ENCODE data around the gene GATAD2A.
"Not testable (repeated sequence)": the region's sequence is repeated elsewhere in the genome, so short reads cannot be mapped to it uniquely, and the experiment has no call there.

Gene GATAD2A

GRCh38 chr19:19470579-19470978 lies 65.1 kb downstream of the GATAD2A start:
- TF ChIP-seq POLR2A (IDR thresholded peaks at IDR 0.05; ENCODE audit: extremely low read depth, insufficient read length) (no peak), MYC (IDR thresholded peaks at IDR 0.05; ENCODE audit: low read depth, low read length) (no peak)
- TF ChIP-seq, protein P1, sequence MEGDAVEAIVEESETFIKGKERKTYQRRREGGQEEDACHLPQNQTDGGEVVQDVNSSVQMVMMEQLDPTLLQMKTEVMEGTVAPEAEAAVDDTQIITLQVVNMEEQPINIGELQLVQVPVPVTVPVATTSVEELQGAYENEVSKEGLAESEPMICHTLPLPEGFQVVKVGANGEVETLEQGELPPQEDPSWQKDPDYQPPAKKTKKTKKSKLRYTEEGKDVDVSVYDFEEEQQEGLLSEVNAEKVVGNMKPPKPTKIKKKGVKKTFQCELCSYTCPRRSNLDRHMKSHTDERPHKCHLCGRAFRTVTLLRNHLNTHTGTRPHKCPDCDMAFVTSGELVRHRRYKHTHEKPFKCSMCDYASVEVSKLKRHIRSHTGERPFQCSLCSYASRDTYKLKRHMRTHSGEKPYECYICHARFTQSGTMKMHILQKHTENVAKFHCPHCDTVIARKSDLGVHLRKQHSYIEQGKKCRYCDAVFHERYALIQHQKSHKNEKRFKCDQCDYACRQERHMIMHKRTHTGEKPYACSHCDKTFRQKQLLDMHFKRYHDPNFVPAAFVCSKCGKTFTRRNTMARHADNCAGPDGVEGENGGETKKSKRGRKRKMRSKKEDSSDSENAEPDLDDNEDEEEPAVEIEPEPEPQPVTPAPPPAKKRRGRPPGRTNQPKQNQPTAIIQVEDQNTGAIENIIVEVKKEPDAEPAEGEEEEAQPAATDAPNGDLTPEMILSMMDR (IDR thresholded peaks at IDR 0.05; ENCODE audit: low read depth, low read length): no peak
- TF ChIP-seq, protein P2, sequence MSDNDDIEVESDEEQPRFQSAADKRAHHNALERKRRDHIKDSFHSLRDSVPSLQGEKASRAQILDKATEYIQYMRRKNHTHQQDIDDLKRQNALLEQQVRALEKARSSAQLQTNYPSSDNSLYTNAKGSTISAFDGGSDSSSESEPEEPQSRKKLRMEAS (IDR thresholded peaks at IDR 0.05; ENCODE audit: low read depth, low read length): no peak
- H3K4me3 ChIP-seq (ENCODE audit: low read depth, low read length): no peak overlapping the region
- no peak for DNase-seq (ENCODE audit: low read depth)

DNA sequence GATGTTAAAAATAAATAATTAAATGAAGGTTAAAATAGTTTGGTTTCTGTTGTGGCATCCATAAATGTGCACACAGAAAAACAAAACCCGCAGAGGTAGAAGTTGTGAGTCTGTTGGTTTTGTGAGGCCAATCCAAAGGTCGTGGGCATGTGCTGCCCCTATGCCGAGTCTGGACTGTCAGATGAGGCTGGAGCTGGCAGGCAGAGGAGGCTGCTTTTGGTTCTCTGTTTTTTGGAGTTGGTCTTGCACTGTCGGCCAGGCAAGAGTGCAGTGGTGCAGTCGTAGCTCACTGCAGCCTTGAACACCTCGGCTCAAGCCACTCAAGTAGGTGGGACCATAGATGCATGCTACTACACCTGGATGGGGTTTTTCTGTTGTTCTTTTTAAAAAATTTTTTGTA lies 66.2 kb downstream of the GATAD2A start:
- TF ChIP-seq, protein P1 (IDR thresholded peaks at IDR 0.05; ENCODE audit: low read depth, low read length): no peak
- TF ChIP-seq MYC (IDR thresholded peaks at IDR 0.05; ENCODE audit: low read depth, low read length) (no peak), POLR2A (IDR thresholded peaks at IDR 0.05; ENCODE audit: extremely low read depth, insufficient read length) (no peak)
- TF ChIP-seq, protein P2 (IDR thresholded peaks at IDR 0.05; ENCODE audit: low read depth, low read length): no peak
- no peak for DNase-seq (ENCODE audit: low read depth)
- no peak overlapping the region for H3K4me3 ChIP-seq (ENCODE audit: low read depth, low read length)

- DNase-seq (ENCODE audit: low read depth); H3K4me3 ChIP-seq (ENCODE audit: low read depth, low read length): not testable (repeated sequence)
These were observed 66.6 kb downstream of the GATAD2A start for GRCh38 chr19:19472106-19472505.

DNA sequence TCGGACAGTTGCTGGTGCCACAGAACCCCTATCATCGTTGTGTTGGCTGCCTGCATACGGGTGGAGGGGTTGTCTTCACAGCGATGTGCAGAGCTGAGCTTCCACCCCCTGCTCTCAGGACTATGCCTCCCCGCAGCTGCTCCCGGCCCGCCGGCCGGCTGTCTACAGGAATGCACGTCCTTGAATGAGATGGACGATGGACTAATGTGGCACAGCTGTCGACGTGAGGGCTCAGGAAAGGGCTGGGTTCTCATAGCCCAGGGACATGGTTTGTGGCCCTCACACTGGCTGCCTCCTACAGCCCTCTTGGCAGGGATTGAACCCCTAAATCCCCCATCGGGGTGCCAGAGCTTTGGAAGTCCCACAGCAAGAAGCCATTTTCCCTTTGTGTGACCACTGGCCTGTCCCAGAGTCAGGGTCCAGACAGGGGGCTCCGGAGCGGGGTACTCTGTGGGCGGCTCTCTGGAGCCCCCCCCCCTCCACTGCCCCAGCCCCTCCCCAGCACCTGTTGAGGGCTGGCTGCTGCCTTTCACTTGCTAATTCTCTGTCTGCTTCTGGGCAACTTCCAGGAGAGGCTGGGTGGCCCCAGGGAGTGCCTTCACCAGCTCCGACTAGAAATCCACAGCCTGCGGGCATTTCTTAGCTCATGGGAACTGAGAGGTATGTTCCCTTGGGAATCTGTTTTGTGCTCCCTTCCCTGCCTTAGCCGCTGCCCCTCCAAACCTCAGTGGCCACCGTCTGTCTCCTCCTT lies 69.7 kb downstream of the GATAD2A start:
- no peak overlapping the region for H3K4me3 ChIP-seq (ENCODE audit: low read depth, low read length)
- TF ChIP-seq, protein P1 (IDR thresholded peaks at IDR 0.05; ENCODE audit: low read depth, low read length): no peak
- TF ChIP-seq MYC (IDR thresholded peaks at IDR 0.05; ENCODE audit: low read depth, low read length) (no peak), POLR2A (IDR thresholded peaks at IDR 0.05; ENCODE audit: extremely low read depth, insufficient read length) (no peak)
- TF ChIP-seq, protein P2 (IDR thresholded peaks at IDR 0.05; ENCODE audit: low read depth, low read length): no peak
- DNase-seq (ENCODE audit: low read depth): no peak

DNA sequence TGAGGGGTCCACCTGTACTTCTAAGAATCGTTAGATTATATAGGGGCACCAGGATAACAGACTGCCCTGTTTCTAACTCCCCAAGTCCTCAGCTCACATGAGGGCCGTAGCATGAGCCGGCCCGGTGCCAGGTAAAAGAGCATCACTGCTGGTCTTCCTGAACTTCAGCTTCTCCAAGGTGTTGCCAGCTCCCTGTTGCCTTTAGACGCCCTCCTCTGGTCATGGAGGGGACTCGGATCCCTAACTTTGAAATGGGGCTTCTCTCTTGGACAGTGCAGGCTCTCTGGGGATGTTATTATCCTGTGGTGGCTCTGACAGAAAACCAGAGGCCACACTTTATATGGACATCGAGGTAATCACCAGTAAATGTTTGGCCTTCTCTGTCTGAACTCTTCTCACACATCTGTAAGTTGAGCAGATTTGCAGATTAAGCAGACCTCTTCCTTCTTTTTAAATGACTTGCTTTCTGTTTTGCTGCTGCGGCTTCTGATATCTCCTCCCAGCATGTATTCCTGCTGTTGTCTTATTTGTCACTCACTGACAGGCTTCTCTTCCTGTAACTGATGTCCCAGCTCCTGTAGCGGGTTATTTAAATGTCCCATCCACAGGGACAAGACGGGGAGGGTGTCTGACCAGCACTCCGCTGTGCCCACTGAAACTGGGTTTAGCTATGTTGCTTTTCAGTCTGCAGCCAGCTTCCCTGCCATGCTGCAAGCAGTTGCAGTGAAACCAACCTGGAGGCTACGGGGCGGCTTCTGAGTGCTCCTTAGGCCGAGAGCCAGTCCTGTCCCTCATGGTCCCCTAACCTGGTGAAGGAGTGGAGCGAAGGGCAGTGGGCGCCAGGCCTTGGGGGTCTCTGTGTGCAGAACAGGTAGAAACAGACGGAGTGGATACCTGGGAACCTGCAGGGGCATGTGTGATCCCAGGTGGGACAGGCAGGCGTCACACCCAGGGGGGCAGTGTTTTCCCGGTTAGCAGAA lies 70.7 kb downstream of the GATAD2A start:
- DNase-seq (ENCODE audit: low read depth): no peak
- TF ChIP-seq, protein P2 (IDR thresholded peaks at IDR 0.05; ENCODE audit: low read depth, low read length): no peak
- TF ChIP-seq MYC (IDR thresholded peaks at IDR 0.05; ENCODE audit: low read depth, low read length) (no peak), POLR2A (IDR thresholded peaks at IDR 0.05; ENCODE audit: extremely low read depth, insufficient read length) (no peak)
- TF ChIP-seq, protein P1 (IDR thresholded peaks at IDR 0.05; ENCODE audit: low read depth, low read length): no peak
- no peak overlapping the region for H3K4me3 ChIP-seq (ENCODE audit: low read depth, low read length)
